Type B pancreatic cell (in vitro differentiated cells): ENCODE data around the gene TMED9. TPM values are rescaled to one million over a fixed set of nuclear protein-coding genes. Genes with fewer than 3 reads are reported as not detected.

Experiments
- DNase-seq: peaks from one replicate; pipeline ENCODE4 v3.0.0; 2021; ENCODE audit warnings: mixed read lengths; ENCODE audit not compliant: unreplicated experiment; ENCODE audit errors: extremely low spot score
- H3K27ac Mint-ChIP-seq: 2 replicates; pipeline ENCODE4 v1.8.0; 2021; ENCODE audit warnings: mild to moderate bottlenecking, mixed read lengths
- H3K27me3 Mint-ChIP-seq: 2 replicates; pipeline ENCODE4 v1.8.0; 2021; ENCODE audit warnings: mixed read lengths
- H3K36me3 Mint-ChIP-seq: 2 replicates; pipeline ENCODE4 v1.8.0; 2021; ENCODE audit warnings: mixed read lengths
- H3K4me1 Mint-ChIP-seq: one replicate; pipeline ENCODE4 v1.8.0; 2021; ENCODE audit warnings: mixed read lengths; ENCODE audit not compliant: unreplicated experiment
- H3K4me3 Mint-ChIP-seq: 2 replicates; pipeline ENCODE4 v1.8.0; 2021; ENCODE audit warnings: mild to moderate bottlenecking, mixed read lengths
- H3K9me3 Mint-ChIP-seq: 2 replicates; pipeline ENCODE4 v1.8.0; 2021; ENCODE audit warnings: mixed read lengths
- total RNA-seq: library from RNA; stranded (reverse); gene quantifications from 2 replicates; pipeline ENCODE4 v1.2.1, GENCODE V29; 2021; ENCODE audit warnings: low replicate concordance
- TF ChIP-seq, protein P1 (sequence below): fragments of 200-600 bp; sonication (generic); conservative IDR thresholded peaks from 2 replicates; pipeline ENCODE4 v1.5.0; 2021; ENCODE audit warnings: antibody characterized with exemption, mild to moderate bottlenecking

The TMED9 gene
- total RNA-seq, 1 donor from 2014 or later: 161 TPM

DNA sequence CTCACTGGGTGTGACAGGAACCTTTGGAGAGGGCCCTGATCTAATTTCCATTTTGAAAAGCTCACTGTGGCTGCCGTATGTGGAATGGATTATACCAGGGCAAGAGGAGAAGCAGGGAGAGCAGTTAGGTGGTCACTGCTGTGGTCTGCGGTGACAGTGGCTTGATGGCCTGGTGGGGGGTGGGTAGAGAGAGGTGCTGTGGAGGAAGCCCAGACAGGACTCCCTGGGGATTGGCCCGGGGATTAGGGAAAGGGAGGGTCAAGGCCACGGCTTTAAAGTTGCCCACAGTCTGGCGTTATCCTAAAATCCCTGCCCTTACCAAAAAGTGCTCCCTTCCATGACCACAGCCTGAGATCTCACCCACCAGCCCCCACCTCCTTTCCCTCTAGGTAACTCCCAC, 12.7 kb downstream of the TMED9 start:
- peak; percentile 56 for DNase-seq
- Mint-ChIP-seq H3K4me3 (no peak overlapping the region), H3K36me3 (peaks cover 12% of the 10 kb centered on the region), H3K4me1 (peaks cover 22% of the 10 kb centered on the region), H3K27me3 (no peaks in the 10 kb centered on the region), H3K9me3 (no peaks in the 10 kb centered on the region), H3K27ac (no peak overlapping the region)
- TF ChIP-seq, protein P1, sequence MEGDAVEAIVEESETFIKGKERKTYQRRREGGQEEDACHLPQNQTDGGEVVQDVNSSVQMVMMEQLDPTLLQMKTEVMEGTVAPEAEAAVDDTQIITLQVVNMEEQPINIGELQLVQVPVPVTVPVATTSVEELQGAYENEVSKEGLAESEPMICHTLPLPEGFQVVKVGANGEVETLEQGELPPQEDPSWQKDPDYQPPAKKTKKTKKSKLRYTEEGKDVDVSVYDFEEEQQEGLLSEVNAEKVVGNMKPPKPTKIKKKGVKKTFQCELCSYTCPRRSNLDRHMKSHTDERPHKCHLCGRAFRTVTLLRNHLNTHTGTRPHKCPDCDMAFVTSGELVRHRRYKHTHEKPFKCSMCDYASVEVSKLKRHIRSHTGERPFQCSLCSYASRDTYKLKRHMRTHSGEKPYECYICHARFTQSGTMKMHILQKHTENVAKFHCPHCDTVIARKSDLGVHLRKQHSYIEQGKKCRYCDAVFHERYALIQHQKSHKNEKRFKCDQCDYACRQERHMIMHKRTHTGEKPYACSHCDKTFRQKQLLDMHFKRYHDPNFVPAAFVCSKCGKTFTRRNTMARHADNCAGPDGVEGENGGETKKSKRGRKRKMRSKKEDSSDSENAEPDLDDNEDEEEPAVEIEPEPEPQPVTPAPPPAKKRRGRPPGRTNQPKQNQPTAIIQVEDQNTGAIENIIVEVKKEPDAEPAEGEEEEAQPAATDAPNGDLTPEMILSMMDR: no peak

DNA sequence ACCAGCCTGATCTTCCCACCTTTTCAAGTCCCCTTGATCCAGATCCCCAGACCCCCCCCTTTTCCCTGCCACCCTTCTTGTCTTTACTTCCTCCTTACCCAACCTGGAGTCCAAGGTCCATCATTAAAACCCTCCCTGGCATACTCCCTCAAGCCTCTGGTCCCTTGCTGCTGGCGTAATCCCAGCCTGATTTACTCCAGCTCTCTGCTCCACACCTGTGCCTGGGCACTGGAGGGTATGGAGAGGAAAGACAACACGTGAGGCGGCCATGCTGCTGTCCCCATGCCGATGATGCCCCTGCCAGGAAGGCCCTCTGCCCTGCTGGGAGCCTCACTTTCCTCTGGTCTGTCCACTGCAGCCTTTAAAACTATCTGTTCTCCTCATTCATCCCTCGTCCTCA, 13.1 kb downstream of the TMED9 start:
- TF ChIP-seq, protein P1: no peak
- DNase-seq: peak; percentile 37
- H3K27ac Mint-ChIP-seq: no peak overlapping the region
- peaks cover 12% of the 10 kb centered on the region for H3K36me3 Mint-ChIP-seq
- H3K4me1 Mint-ChIP-seq: peaks cover 22% of the 10 kb centered on the region
- no peak overlapping the region for H3K4me3 Mint-ChIP-seq
- H3K27me3 Mint-ChIP-seq: no peaks in the 10 kb centered on the region
- H3K9me3 Mint-ChIP-seq: no peaks in the 10 kb centered on the region

DNA sequence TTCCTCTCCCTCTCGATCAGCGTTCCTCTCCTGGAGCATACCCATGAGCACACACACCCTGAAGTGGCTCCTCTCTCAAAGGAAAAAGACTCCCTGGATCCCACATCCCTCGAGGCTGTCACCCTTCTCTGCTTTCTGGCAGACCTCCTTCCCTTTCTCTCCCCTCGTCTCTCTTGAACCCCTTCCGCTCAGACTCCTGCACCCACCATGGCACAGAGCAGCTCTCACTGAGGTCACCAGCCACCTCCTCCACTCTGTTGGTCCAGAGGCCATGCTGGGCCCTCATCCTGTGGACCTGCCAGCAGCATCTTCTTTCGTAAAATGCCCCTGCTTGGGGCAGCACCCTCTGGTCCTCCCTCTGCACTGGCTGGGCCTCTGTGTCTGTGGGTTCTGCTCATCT, 13.7 kb downstream of the TMED9 start:
- DNase-seq: peak; percentile 57
- Mint-ChIP-seq H3K4me1 (peaks cover 18% of the 10 kb centered on the region), H3K27me3 (no peaks in the 10 kb centered on the region), H3K4me3 (no peak overlapping the region), H3K27ac (no peak overlapping the region), H3K9me3 (no peaks in the 10 kb centered on the region), H3K36me3 (peaks cover 9% of the 10 kb centered on the region)
- TF ChIP-seq, protein P1: no peak

DNA sequence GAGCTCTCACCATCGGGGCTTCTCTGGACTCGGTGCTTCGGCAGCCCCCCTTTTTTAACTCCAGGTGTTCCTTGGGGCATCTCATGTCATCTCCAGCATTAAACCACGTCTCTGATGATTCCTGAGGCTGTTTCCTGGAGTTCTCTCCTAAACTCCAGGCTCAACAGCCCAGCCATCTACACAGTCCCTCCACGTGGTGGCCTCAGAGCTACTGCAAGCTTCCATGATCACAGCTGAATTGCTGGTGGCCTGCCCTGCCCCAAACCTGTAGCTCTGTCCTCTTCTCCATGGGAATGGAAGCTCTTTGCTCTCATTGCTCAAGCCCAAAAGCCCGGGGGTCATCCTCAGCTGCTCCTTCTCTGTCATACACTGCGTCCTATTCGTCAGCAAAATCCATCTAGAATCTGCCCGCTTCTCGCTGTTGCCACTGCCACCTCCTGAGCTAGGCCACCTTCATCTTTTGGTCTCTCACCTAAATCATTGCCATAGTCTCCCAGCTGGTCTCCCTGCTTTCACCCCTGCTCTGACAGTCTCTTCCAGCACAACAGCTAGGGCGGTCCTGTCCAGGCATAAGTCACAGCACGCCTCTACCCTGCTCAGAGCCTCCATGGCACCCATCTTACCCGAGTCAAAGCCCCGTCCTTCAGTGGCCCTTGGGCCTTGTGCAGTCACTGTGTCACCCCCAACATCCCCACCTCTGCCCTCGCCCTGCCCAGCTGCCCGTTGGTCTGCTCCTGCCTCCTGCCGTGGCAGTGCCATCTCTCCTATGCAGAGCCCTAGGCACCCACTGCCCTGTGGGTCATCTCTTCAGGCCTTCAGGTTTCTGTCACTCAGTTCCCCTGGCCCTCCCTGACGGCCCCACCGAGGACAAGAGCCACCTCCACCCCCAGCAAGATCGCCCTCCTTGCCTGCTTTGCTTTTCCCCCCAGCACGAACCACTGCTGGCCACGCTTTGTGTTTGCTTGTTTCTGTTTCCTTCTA, 14.4 kb downstream of the TMED9 start:
- TF ChIP-seq, protein P1: no peak
- H3K4me1 Mint-ChIP-seq: peaks cover 13% of the 10 kb centered on the region
- H3K9me3 Mint-ChIP-seq: no peaks in the 10 kb centered on the region
- H3K27ac Mint-ChIP-seq: no peak overlapping the region
- peak; percentile 59 for DNase-seq
- H3K36me3 Mint-ChIP-seq: peaks cover 8% of the 10 kb centered on the region
- H3K4me3 Mint-ChIP-seq: peak overlapping the region; percentile 8
- no peaks in the 10 kb centered on the region for H3K27me3 Mint-ChIP-seq

DNA sequence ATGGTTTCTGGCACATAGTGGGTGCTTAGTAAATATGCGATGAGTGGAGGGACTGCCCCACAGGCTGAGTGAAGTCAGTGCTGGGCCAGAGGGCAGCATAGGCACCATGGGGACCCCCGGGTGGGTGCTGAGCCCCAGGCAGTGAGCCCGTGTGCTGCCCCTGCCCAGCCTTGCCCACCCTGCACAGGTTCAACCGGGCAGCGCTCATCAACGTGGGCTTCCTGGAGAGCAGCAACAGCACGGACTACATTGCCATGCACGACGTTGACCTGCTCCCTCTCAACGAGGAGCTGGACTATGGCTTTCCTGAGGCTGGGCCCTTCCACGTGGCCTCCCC, 15.1 kb downstream of the TMED9 start:
- Mint-ChIP-seq H3K27ac (no peak overlapping the region), H3K4me1 (peaks cover 13% of the 10 kb centered on the region), H3K9me3 (no peaks in the 10 kb centered on the region), H3K27me3 (no peaks in the 10 kb centered on the region), H3K36me3 (peaks cover 8% of the 10 kb centered on the region), H3K4me3 (no peak overlapping the region)
- DNase-seq: no peak
- TF ChIP-seq, protein P1: no peak
